ENCODE data around the gene VPS37C. TPM values are rescaled to one million over a fixed set of nuclear protein-coding genes. Genes with fewer than 3 reads are reported as not detected.
"Not testable (repeated sequence)": the region's sequence is repeated elsewhere in the genome, so short reads cannot be mapped to it uniquely, and the experiment has no call there.

VPS37C gene
- 10 to 100 TPM in 5 of 8 experiments, 1 to 10 TPM in 3; 6.8 to 13.9 (median 11.0) TPM for total RNA-seq

DNA sequence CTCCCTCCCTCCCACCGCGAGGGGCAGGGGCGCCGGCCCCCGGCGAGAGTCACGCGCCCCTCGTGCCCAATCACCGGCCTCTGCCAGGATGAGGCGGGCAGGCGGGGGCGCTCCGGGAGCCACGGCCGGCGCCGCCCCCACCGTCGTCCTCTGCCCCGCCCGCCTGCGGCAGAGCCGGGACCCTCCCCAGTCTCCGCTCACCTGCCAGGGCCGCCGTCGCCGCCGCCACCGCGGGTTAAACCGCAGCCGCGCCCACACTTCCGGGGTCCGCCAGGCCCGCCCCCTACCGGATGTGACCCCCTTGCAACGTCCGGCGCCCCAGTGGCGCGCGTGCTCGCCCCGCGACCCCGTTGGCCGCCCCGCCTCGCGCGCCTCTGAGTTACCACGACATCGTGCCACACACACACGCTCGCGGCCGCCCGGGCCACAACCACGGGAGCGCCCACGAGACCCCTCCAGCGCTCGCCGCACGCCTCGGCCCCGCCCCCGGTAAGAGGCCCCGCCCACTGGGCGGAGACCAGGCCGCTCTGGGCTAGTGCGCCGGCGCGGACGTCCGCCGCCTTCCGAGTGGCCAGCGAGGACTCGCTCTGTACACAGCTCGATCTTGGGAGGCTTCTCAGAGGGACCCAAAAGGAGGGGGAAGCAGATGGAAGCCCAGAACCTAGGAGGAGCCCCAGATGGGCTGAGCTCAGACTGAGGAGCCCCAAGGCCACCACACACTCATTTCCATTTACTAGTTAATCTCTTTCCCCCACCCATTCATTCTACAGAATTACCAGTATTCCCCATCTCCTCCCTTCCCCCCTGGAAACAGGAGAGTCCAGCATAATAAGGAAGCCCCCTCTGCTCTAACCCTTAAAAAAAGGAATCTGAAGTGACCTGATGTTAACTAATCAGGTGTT is at the start of gene VPS37C:
Gene VPS37C, minus strand, starts transcription at position 237 of the 902 bp plus-strand sequence. CDS start 22,597 bp downstream, outside the sequence.
- in situ Hi-C loops (cut with MboI; ENCODE audit: low pct_unique_long_range_greater_than_20kb in 2 of 9, low sequenced_read_pairs in 9 of 9, unreplicated experiment in 9 of 9), result loop anchor here in 1 of 9 experiments (25.0 kb wide), 1 partner anchor 324 kb away; the partner anchor contains the start of gene CCDC86
- 0% methylated on average over 1 of the region's 85 CpGs; no CpG with 5 or more reads in 9 of the 10 experiments for WGBS, 10 experiments
- peak; percentile 79 to 91 (median 88) for ATAC-seq (replicated peaks in 6 of 8)
- peaks cover 7 to 13% of the 10 kb centered on the region in 2 donors for H3K4me1 ChIP-seq (replicated peaks in 1 of 2)
- H3K27ac ChIP-seq, result peak within 1 kb of the TSS; percentile 87 to 92
- peak within 1 kb of the TSS; percentile 50 to 82 (median 69) for H3K4me3 ChIP-seq

DNA sequence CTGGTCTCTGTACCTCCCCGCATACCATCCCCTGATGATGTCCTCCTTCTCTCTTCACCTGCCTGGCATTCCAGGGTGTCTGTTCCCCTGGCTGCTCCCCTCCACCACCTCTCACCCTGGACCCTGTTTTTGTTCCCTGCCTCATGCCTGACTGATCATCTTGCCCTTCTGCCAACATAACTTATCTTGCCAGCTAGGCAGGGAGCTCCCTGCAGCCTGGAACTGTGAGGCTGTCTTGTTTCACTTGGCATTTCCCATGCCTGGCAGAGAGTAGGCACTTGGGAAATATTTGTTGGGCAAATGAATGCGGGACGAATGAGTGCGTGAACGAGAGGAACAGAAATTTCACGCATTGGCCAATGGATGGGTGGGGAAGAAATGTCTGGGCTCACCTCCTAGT is 49.4 kb upstream of the VPS37C start:
- H3K27ac ChIP-seq; ATAC-seq (replicated peaks in 6 of 8); in situ Hi-C loops (cut with MboI; ENCODE audit: low pct_unique_long_range_greater_than_20kb in 2 of 9, low sequenced_read_pairs in 9 of 9, unreplicated experiment in 9 of 9); H3K4me3 ChIP-seq; H3K4me1 ChIP-seq (replicated peaks in 1 of 2): not testable (repeated sequence)
- no CpG with 5 or more reads among the region's 6 CpGs for WGBS, 10 experiments

DNA sequence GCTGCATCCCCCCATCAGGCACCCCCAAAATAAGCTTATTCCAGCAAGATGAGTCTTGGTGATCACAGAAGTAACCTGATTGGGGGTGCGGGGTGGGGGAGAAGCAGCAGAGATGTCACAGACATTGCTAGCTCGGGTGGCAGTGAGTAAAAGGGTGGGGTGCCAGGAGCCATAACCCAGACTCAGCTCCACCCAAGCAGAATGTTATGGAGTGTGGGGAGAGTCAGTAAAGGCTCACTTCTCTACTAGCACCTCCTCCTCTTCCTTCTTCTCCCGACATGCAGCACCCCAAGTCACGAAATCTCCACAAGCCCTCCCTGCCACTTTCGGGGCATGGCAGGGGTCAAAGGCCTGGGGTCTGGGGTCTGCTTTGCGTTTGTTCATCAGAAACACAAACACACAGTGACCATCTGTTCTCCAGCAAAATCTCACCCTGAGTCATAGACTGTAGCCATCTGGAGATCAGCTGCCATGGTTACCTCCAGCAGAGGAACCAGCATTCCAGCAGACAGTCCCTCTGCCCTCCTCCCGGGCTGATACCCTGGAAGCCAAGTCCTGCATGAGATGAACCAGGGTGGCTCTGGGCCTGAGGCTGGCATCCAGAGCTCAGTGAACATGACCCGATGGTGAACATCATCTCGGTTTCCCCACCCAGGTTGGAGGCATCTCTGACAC is 46.5 kb upstream of the VPS37C start:
- ATAC-seq (replicated peaks in 6 of 8), result peak in 7 of 8 experiments; percentile 51 to 94 (median 54)
- H3K4me1 ChIP-seq (replicated peaks in 1 of 2); H3K4me3 ChIP-seq; H3K27ac ChIP-seq; in situ Hi-C loops (cut with MboI; ENCODE audit: low pct_unique_long_range_greater_than_20kb in 2 of 9, low sequenced_read_pairs in 9 of 9, unreplicated experiment in 9 of 9): not testable (repeated sequence)
- no CpG with 5 or more reads among the region's 9 CpGs for WGBS, 10 experiments

DNA sequence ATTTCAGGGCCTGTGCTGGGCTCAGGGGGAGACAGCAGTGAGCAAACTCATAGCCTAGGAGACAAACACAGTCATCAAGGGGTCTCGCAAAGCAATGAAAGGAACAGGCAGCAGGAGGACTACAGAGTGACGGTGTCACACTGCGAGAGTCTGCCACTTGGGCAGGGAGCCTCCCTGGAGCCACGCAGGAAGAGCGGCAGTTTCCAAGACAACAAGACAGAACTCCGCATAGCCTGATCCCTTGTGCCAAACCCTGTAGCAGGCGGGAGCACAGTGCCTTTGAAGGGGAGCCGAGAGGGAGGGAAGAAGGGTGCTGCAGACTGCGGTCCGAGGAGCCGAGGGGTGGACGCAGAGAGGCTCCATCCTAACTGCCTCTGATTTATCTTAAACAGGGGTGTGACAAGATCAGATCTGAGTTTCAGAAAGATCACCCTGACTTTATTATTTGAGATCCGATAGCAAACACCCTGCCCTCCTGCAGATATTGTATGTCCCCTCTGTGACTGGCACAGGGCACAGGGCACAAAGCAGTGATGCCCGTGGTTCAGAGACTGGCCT is 43.4 kb upstream of the VPS37C start:
- H3K27ac ChIP-seq; H3K4me1 ChIP-seq (replicated peaks in 1 of 2); in situ Hi-C loops (cut with MboI; ENCODE audit: low pct_unique_long_range_greater_than_20kb in 2 of 9, low sequenced_read_pairs in 9 of 9, unreplicated experiment in 9 of 9); H3K4me3 ChIP-seq: not testable (repeated sequence)
- ATAC-seq (replicated peaks in 6 of 8), result peak in 6 of 8 experiments; percentile 24 to 96 (median 86)
- 56 to 57% methylated on average over 3 to 8 of the region's 14 CpGs; no CpG with 5 or more reads in 8 of the 10 experiments for WGBS, 10 experiments

DNA sequence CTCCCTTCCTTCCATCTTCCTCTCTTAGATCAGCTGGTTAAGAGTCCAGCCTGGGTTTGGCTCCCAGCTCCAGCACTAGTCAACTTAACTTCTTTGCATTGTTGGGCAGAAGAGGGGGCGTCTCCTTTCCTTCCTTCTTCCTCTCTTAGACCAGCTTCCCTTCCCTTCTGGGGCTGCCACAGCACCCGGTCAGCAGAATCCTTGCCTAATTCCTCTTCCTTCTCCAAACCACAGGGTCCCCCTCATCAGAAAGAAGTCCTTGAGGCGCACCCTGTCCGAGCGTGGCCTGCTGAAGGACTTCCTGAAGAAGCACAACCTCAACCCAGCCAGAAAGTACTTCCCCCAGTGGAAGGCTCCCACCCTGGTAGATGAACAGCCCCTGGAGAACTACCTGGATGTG is 42.6 kb upstream of the VPS37C start:
- WGBS, 10 experiments, result no CpG with 5 or more reads among the region's 5 CpGs
- H3K4me1 ChIP-seq (replicated peaks in 1 of 2); in situ Hi-C loops (cut with MboI; ENCODE audit: low pct_unique_long_range_greater_than_20kb in 2 of 9, low sequenced_read_pairs in 9 of 9, unreplicated experiment in 9 of 9); H3K27ac ChIP-seq; ATAC-seq (replicated peaks in 6 of 8); H3K4me3 ChIP-seq: not testable (repeated sequence)

DNA sequence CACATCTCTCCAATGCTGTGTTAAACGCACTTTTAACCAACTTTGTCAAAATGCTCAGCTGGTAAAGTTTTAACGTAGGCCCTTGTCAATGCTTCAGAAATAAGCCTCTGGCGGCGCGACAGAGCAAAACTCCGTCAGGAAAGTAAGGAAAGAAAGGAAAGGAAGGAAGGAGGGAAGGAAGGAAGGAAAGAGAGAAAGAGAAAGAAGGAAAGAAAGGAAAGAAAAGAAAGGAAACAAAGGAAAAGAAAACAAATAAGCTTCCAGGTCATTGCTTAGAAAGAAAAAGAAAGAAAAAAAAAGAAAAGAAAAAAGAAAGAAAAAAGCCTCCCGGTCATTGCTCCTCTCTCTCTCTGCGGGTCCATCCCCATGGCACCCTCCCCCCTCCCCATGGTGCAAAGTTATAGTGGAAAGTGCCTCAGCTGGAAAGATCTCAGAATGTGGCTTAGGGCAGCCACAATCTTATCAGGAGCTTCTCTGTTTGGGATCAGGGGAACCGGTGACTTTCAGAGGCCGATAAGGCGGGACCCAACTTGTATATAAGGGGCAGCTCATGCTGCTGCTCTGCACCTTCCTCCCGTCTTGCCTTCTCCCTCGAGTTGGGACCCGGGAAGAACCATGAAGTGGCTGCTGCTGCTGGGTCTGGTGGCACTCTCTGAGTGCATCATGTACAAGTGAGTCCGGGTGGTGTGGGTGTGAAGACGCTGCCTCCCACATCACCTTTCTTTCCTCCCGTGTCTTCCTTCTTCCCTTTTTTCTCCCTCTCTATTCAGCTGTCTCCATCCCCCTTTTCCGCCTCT is 41.9 kb upstream of the VPS37C start, which contains the start of gene PGA3:
Gene PGA3, plus strand, starts transcription at position 566 of the 797 bp plus-strand sequence. Its CDS starts 50 bp downstream, at position 616.
- H3K4me1 ChIP-seq (replicated peaks in 1 of 2); H3K4me3 ChIP-seq; ATAC-seq (replicated peaks in 6 of 8); H3K27ac ChIP-seq; in situ Hi-C loops (cut with MboI; ENCODE audit: low pct_unique_long_range_greater_than_20kb in 2 of 9, low sequenced_read_pairs in 9 of 9, unreplicated experiment in 9 of 9): not testable (repeated sequence)
- WGBS, 10 experiments, result 55 to 83% (median 74%) methylated on average over 4 to 7 of the region's 18 CpGs

DNA sequence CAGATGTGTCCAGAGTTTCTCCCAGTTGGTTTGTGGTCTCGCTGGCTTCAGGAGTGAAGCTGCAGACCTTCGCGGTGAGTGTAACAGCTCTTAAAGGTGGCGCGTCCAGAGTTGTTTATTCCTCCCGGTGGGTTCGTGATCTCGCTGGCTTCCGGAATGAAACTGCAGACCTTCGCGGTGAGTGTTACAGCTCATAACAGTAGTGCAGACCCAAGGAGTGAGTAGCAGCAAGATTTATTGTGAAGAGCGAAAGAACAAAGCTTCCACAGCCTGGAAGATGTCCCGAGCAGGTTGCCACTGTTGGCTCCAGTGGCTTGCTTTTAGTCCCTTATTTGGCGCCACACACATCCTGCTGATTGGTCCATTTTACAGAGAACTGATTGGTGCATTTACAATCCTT is 40.2 kb upstream of the VPS37C start:
- H3K4me3 ChIP-seq, result no peak overlapping the region
- H3K4me1 ChIP-seq (replicated peaks in 1 of 2), result no peaks in the 10 kb centered on the region
- 0 to 100% (median 84%) methylated on average over 1 to 11 of the region's 14 CpGs; no CpG with 5 or more reads in 3 of the 10 experiments for WGBS, 10 experiments
- no peak for ATAC-seq (replicated peaks in 6 of 8)
- in situ Hi-C loops (cut with MboI; ENCODE audit: low pct_unique_long_range_greater_than_20kb in 2 of 9, low sequenced_read_pairs in 9 of 9, unreplicated experiment in 9 of 9), result no loop called here
- no peak overlapping the region for H3K27ac ChIP-seq

DNA sequence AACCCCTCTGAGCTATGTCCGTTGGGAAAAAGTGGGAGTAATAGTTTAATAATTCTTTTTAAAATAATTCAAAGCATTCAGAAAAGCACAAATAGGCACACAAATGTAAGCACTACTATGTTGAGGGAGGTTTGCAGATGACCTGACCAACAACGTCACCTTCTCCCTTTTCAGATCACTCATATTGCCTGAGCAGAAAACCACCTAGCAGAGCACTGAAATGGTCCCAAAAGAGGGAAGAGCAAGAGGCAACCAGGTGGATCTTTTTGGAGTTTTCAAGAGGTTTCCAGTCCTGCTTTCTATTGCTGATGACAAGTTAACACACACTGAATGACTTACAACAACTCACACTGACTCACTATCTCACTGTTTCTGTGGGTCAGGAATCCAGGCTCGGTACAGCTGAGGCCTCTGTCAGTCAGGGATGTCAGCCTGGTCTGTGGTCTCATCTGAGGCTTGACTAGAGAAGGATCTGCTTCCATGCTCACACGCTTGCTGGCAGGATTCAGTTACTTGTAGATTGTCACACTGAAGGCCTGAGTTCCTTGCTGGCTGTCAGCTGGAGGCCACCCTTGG is 37.8 kb upstream of the VPS37C start:
- ATAC-seq (replicated peaks in 6 of 8), result no peak
- 27 to 100% (median 78%) methylated on average over 1 to 4 of the region's 4 CpGs; no CpG with 5 or more reads in 1 of the 10 experiments for WGBS, 10 experiments
- Histone ChIP-seq H3K4me1 (replicated peaks in 1 of 2) (no peaks in the 10 kb centered on the region), H3K27ac (no peak overlapping the region), H3K4me3 (no peak overlapping the region)
- in situ Hi-C loops (cut with MboI; ENCODE audit: low pct_unique_long_range_greater_than_20kb in 2 of 9, low sequenced_read_pairs in 9 of 9, unreplicated experiment in 9 of 9), result loop anchor here in 3 of 9 experiments (25.0 kb wide), 1 partner anchor 362 kb away; the partner anchor contains the start of gene CCDC86 (in 3 of the 3)

DNA sequence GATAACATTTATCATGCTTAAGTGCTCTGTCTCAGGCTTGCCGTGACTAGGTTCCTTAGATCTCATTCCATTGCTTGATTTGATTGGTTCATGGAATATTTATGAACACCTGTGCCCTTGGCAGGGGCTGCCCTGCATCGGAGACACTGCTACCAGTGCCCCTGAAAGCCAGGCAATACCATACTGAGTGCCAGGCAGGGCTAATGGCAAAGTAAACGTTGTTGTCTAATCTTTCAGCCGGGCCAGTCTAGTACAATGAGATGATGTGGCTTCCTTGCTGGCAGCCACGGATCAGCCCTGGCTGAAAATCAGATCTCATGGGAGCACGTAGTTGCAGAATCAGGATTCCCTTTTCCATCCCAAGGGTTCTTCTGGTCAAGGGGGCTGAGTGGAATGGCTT is 37.1 kb upstream of the VPS37C start:
- no peak for ATAC-seq (replicated peaks in 6 of 8)
- WGBS, 10 experiments, result 0 to 92% (median 71%) methylated on average over 1 to 5 of the region's 6 CpGs; no CpG with 5 or more reads in 2 of the 10 experiments

DNA sequence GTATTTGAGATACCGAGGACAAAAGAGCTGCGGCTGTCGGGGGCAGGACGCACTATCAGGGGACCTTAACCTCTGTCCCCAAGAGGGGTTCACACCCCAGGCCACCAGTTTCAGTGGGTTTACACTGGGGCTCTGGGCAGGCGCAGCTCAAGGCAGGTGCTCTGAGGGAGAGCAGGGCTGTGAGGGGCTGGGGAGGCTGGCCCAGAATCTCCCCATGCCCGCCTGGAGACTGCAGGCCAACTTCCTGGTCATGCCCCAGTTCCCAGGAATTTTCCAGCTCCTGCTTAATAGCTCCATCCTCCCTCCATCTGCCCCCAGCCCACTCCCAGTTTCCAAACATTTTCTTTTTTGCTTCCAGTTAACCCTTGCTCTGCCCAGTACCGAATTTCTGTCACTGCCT is 34.5 kb upstream of the VPS37C start:
- H3K4me3 ChIP-seq, result no peak overlapping the region
- H3K27ac ChIP-seq, result no peak overlapping the region
- 15 to 96% (median 85%) methylated on average over 1 to 4 of the region's 7 CpGs; no CpG with 5 or more reads in 5 of the 10 experiments for WGBS, 10 experiments
- in situ Hi-C loops (cut with MboI; ENCODE audit: low pct_unique_long_range_greater_than_20kb in 2 of 9, low sequenced_read_pairs in 9 of 9, unreplicated experiment in 9 of 9), result loop anchor here in 3 of 9 experiments (25.0 kb wide), 1 partner anchor 358 kb away; the partner anchor contains the start of gene CCDC86 (in 3 of the 3)
- H3K4me1 ChIP-seq (replicated peaks in 1 of 2), result no peaks in the 10 kb centered on the region
- ATAC-seq (replicated peaks in 6 of 8), result no peak

More for the DNA sequence above, 37.1 kb upstream of the VPS37C start:
- Histone ChIP-seq H3K4me1 (replicated peaks in 1 of 2) (no peaks in the 10 kb centered on the region), H3K27ac (no peak overlapping the region), H3K4me3 (no peak overlapping the region)
- in situ Hi-C loops (cut with MboI; ENCODE audit: low pct_unique_long_range_greater_than_20kb in 2 of 9, low sequenced_read_pairs in 9 of 9, unreplicated experiment in 9 of 9), result loop anchor here in 3 of 9 experiments (25.0 kb wide), 1 partner anchor 361 kb away; the partner anchor contains the start of gene CCDC86 (in 3 of the 3)

DNA sequence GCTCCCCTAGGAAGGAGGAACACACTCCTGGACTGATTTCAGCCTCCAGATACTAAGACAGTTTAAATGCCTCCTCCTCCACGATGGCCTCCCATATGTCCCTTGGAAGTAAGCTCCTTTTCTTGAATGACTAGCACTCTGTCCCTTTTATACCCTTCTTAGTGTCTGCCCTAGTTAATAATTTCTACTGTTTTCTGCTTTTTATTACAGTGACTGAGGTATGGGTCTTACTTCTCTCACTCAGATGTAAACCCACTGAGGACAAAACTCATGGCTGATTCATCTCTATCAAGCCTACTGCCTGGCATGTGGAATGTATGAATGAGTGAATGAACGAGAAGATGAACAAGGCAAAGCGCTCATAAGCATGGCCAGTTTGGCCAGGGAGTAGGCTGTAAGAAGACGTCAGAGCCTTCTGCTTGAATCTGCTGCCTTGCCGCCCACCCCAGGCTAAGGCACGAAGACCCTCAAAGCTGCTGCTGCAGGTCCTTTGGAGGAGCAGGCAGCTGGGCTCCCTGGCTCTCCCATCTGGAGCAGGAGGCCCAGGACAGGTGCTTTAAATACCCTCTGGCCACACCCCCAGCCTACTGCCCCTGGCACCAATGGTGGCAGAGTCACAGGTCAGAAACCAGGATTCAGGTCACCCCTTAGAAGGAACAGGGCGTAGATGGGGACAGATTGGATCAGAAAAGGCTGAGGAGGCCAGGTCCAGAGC is 33.9 kb upstream of the VPS37C start:
- in situ Hi-C loops (cut with MboI; ENCODE audit: low pct_unique_long_range_greater_than_20kb in 2 of 9, low sequenced_read_pairs in 9 of 9, unreplicated experiment in 9 of 9), result loop anchor here in 3 of 9 experiments (25.0 kb wide), 1 partner anchor 358 kb away; the partner anchor contains the start of gene CCDC86 (in 3 of the 3)
- Histone ChIP-seq H3K4me3 (no peak overlapping the region), H3K27ac (no peak overlapping the region), H3K4me1 (replicated peaks in 1 of 2) (no peaks in the 10 kb centered on the region)
- ATAC-seq (replicated peaks in 6 of 8), result no peak
- 0 to 83% (median 40%) methylated on average over 1 to 6 of the region's 7 CpGs; no CpG with 5 or more reads in 2 of the 10 experiments for WGBS, 10 experiments
